HepG2 (cell line): ENCODE data around the gene LOXL4. TPM values are rescaled to one million over a fixed set of nuclear protein-coding genes. Genes with fewer than 3 reads are reported as not detected.

Experiments
- ATAC-seq: fragments of 200-7000 bp; cut with Tn5 transposase; 3 replicates; pipeline ENCODE4 v1.9.1; 2020; ENCODE audit warnings: mild to moderate bottlenecking, moderate library complexity
- BruUV-seq: library from RNA; stranded (reverse); fragments of 400-500 nt; replicated peaks from 2 replicates; lab custom pipeline; 2021; lab: Mats Ljungman, UMichigan
- CTCF ChIA-PET: fragments of 300-600 bp; formaldehyde crosslinking; extraction: SDS; loops from one replicate; lab custom pipeline; 2021; ENCODE audit warnings: low total read pairs, inconsistent platforms, low intra/inter-chr PET ratio; lab: Yijun Ruan, JAX
- POLR2A ChIA-PET: fragments of 350-600 bp; sonication (Branson Sonifier 250); formaldehyde crosslinking; loops from one replicate; lab custom pipeline; 2020; ENCODE audit warnings: antibody characterized with exemption, inconsistent platforms; lab: Yijun Ruan, JAX
- DNase-seq: peaks from one replicate; pipeline ENCODE4 v3.0.0-alpha.2; 2015; ENCODE audit warnings: low spot score
- FAIRE-seq: peaks from 3 replicates; lab custom pipeline; 2011; peaks lifted over from hg19 to GRCh38; lab: Jason Lieb, UNC
- H2AFZ ChIP-seq: one replicate; pipeline ENCODE4 v1.6.1; 2011; ENCODE audit warnings: low read length, inconsistent platforms
- H3K27ac ChIP-seq: fragments of 300-600 bp; 3 replicates; pipeline ENCODE4 v1.8.0; 2011; ENCODE audit warnings: mixed run types, mild to moderate bottlenecking, mixed read lengths, low read length, inconsistent platforms; ENCODE audit not compliant: insufficient read depth; ENCODE audit errors: extremely low read length
- H3K27me3 ChIP-seq, 2 experiments: fragments of 200-600 bp in 1 of 2; 2 replicates in 1 of 2; 3 replicates in 1 of 2; pipeline versions ENCODE4 v1.6.0 to v1.8.0; 2011; ENCODE audit warnings: low read length in 2 of 2, mild to moderate bottlenecking in 2 of 2, moderate library complexity in 2 of 2, inconsistent platforms in 1 of 2; ENCODE audit not compliant: insufficient read depth in 2 of 2, control insufficient read depth in 1 of 2
- H3K36me3 ChIP-seq, 2 experiments: fragments of 200-600 bp in 1 of 2; replicated peaks in 1 of 2; 2 replicates in 1 of 2; 3 replicates in 1 of 2; pipeline versions ENCODE4 v1.5.1 to v1.8.0; 2011; ENCODE audit warnings: low read length in 2 of 2, inconsistent platforms in 1 of 2; ENCODE audit not compliant: insufficient read depth in 2 of 2, control insufficient read depth in 1 of 2
- H3K4me1 ChIP-seq: 2 replicates; pipeline ENCODE4 v1.5.1; 2012; ENCODE audit warnings: low read length, inconsistent platforms; ENCODE audit not compliant: insufficient read depth
- H3K4me2 ChIP-seq: 2 replicates; pipeline ENCODE4 v1.6.0; 2011; ENCODE audit warnings: low read depth, low read length, inconsistent platforms
- H3K4me3 ChIP-seq, 3 experiments: fragments of 200-600 bp in 1 of 3; sonication (generic), shearing (Covaris generic) in 1 of 3; replicated peaks in 1 of 3; 2 replicates each; pipeline ENCODE4 v1.5.1; 2011 to 2016; ENCODE audit warnings: low read length in 3 of 3, inconsistent platforms in 2 of 3, low read depth in 2 of 3, mild to moderate bottlenecking in 2 of 3, control low read depth in 1 of 3, mixed read lengths in 1 of 3; ENCODE audit not compliant: insufficient read depth in 1 of 3
- H3K79me2 ChIP-seq: one replicate; pipeline ENCODE4 v1.6.1; 2011; ENCODE audit warnings: low read length, inconsistent platforms; ENCODE audit not compliant: insufficient read depth
- H3K9ac ChIP-seq: 2 replicates; pipeline ENCODE4 v1.6.0; 2011; ENCODE audit warnings: mild to moderate bottlenecking, low read depth, low read length, inconsistent platforms; ENCODE audit not compliant: insufficient read depth
- H3K9me3 ChIP-seq: 2 replicates; pipeline ENCODE4 v1.5.1; 2012; ENCODE audit warnings: mild to moderate bottlenecking, low read length
- H4K20me1 ChIP-seq: 2 replicates; pipeline ENCODE4 v1.6.0; 2011; ENCODE audit warnings: inconsistent platforms, mild to moderate bottlenecking, low read length, moderate library complexity; ENCODE audit not compliant: insufficient read depth
- ZBTB43 ChIP-seq: sonication (generic); formaldehyde crosslinking; conservative IDR thresholded peaks from 2 replicates; pipeline ENCODE4 v1.4.0; 2020; ENCODE audit warnings: missing genetic modification reagents
- ZNF160 ChIP-seq: sonication (generic); formaldehyde crosslinking; IDR thresholded peaks from 2 replicates; pipeline ENCODE4 v1.8.0; 2022; ENCODE audit warnings: mild to moderate bottlenecking, inconsistent platforms, missing genetic modification reagents
- WGBS: methylation state at CpG from one replicate; pipeline ENCODE4 v1.1.6; 2017; ENCODE audit warnings: low lambda C conversion rate; 5-methylcytosine and 5-hydroxymethylcytosine counted together
- in situ Hi-C: cut with HindIII; loops from 2 replicates; pipeline ENCODE4 v1.10.0; 2017; ENCODE audit warnings: low pct_unique_long_range_greater_than_20kb; ENCODE audit not compliant: extremely low pct_ligation_motif_present
- intact Hi-C: fragments of 100-400 bp; cut with micrococcal nuclease; formaldehyde crosslinking; loops from one replicate; pipeline ENCODE4 v1.10.0; 2022; ENCODE audit not compliant: unreplicated experiment
- polyA plus RNA-seq, 8 experiments: library from polyadenylated mRNA; depleted of rRNA in 3 of 8; stranded (reverse) in 7 of 8; unstranded in 1 of 8; fragments of >200 nt; fragmentation: Illumina TruSeq in 4 of 8; extraction: Trizol in 4 of 8; gene quantifications; 2 replicates each; pipeline versions ENCODE4 v1.2.1 to v1.2.3, GENCODE V29; 2011 to 2016; ENCODE audit warnings: low read depth in 4 of 8, missing spikeins in 1 of 8, mixed read lengths in 1 of 8; ENCODE audit not compliant: insufficient read depth in 1 of 8
- total RNA-seq, 5 experiments: library from RNA; depleted of rRNA; stranded (reverse); fragments of >200 nt; fragmentation: Illumina TruSeq; extraction: Trizol; gene quantifications; 2 replicates each; pipeline ENCODE4 v1.2.3, GENCODE V29; 2016; ENCODE audit warnings: low read depth in 1 of 5

LOXL4 gene
- total and polyA plus RNA-seq, 2 of the 13 experiments (the other 11 are each of a cell fraction or from before 2014, with no cell fraction given): 8.8 to 21.1 TPM

GRCh38 chr10:98286419-98286818, 18.4 kb upstream of the LOXL4 start:
- no peaks in the 10 kb centered on the region for H3K36me3 ChIP-seq
- no peak for FAIRE-seq
- H2AFZ ChIP-seq: no peak overlapping the region
- no peaks in the 10 kb centered on the region for H4K20me1 ChIP-seq
- no peak overlapping the region for H3K27ac ChIP-seq
- ATAC-seq: no peak; the same call in 2 of the 3 replicates
- no peak overlapping the region for H3K9ac ChIP-seq
- ChIA-PET CTCF (no interaction called here), POLR2A (interaction anchor here (1.4 kb wide), 1 partner anchor 17 kb away, joined by 3 read pairs; no protein-coding TSS in a partner anchor)
- no peak for TF ChIP-seq ZNF160 (CRISPR knock-in tag)
- H3K4me1 ChIP-seq: no peaks in the 10 kb centered on the region
- DNase-seq: no peak
- intact Hi-C loops: no loop called here
- H3K9me3 ChIP-seq: no peaks in the 10 kb centered on the region
- BruUV-seq: no TSS peak
- in situ Hi-C loops: no loop called here
- no peak overlapping the region for H3K4me3 ChIP-seq
- no peak overlapping the region for H3K4me2 ChIP-seq
- H3K79me2 ChIP-seq: no peaks in the 10 kb centered on the region
- 38% methylated on average over 11 of the region's 12 CpGs for WGBS
- H3K27me3 ChIP-seq: peaks cover 0 to 54% of the 10 kb centered on the region in 2 experiments; a peak in 4 of 5 replicates

- H3K36me3 ChIP-seq: no peaks in the 10 kb centered on the region
- no peak for DNase-seq
- ChIA-PET POLR2A (no interaction called here), CTCF (no interaction called here)
- no peak overlapping the region for H3K9ac ChIP-seq
- no peaks in the 10 kb centered on the region for H3K4me1 ChIP-seq
- no peak for ATAC-seq
- H3K79me2 ChIP-seq: no peaks in the 10 kb centered on the region
- WGBS: 20% methylated on average over 1 of the region's 2 CpGs
- no peaks in the 10 kb centered on the region for H4K20me1 ChIP-seq
- no peaks in the 10 kb centered on the region for H3K9me3 ChIP-seq
- FAIRE-seq: no peak
- no TSS peak for BruUV-seq
- intact Hi-C loops: no loop called here
- in situ Hi-C loops: no loop called here
- no peak overlapping the region for H2AFZ ChIP-seq
- H3K4me2 ChIP-seq: no peak overlapping the region
- TF ChIP-seq ZBTB43 (CRISPR knock-in tag): no peak
- H3K27me3 ChIP-seq: peaks cover 0 to 48% of the 10 kb centered on the region in 2 experiments; a peak in 4 of 5 replicates
- H3K4me3 ChIP-seq: no peak overlapping the region
- H3K27ac ChIP-seq: no peak overlapping the region
Observed at GRCh38 chr10:98285416-98285815, 17.4 kb upstream of the LOXL4 start.
